ENCODE measurements around the gene NKD2.

NKD2 gene

GRCh38 chr5:1053391-1054017 lies 44.9 kb downstream of the NKD2 start:
- TF ChIP-seq FOXP2 (optimal IDR thresholded peaks at IDR 0.05; ENCODE audit: borderline replicate concordance, extremely low read depth, extremely low read length, insufficient read depth) (no peak), SIN3A (IDR thresholded peaks at IDR 0.05; ENCODE audit: borderline replicate concordance, insufficient read depth, low read length) (no peak), POLR2AphosphoS5 (IDR thresholded peaks at IDR 0.05; ENCODE audit: low read depth, low read length) (no peak), TAF1 (IDR thresholded peaks at IDR 0.05; ENCODE audit: borderline replicate concordance, insufficient read depth, low read length) (no peak)
- TF ChIP-seq, protein P1, sequence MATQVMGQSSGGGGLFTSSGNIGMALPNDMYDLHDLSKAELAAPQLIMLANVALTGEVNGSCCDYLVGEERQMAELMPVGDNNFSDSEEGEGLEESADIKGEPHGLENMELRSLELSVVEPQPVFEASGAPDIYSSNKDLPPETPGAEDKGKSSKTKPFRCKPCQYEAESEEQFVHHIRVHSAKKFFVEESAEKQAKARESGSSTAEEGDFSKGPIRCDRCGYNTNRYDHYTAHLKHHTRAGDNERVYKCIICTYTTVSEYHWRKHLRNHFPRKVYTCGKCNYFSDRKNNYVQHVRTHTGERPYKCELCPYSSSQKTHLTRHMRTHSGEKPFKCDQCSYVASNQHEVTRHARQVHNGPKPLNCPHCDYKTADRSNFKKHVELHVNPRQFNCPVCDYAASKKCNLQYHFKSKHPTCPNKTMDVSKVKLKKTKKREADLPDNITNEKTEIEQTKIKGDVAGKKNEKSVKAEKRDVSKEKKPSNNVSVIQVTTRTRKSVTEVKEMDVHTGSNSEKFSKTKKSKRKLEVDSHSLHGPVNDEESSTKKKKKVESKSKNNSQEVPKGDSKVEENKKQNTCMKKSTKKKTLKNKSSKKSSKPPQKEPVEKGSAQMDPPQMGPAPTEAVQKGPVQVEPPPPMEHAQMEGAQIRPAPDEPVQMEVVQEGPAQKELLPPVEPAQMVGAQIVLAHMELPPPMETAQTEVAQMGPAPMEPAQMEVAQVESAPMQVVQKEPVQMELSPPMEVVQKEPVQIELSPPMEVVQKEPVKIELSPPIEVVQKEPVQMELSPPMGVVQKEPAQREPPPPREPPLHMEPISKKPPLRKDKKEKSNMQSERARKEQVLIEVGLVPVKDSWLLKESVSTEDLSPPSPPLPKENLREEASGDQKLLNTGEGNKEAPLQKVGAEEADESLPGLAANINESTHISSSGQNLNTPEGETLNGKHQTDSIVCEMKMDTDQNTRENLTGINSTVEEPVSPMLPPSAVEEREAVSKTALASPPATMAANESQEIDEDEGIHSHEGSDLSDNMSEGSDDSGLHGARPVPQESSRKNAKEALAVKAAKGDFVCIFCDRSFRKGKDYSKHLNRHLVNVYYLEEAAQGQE (IDR thresholded peaks at IDR 0.05; ENCODE audit: insufficient read depth in 1 of 2, low read depth in 2 of 2, low read length in 2 of 2) = no peak

- TF ChIP-seq FOXP2 (optimal IDR thresholded peaks at IDR 0.05; ENCODE audit: borderline replicate concordance, extremely low read depth, extremely low read length, insufficient read depth) = no peak
- TF ChIP-seq, protein P1 (IDR thresholded peaks at IDR 0.05; ENCODE audit: insufficient read depth in 1 of 2, low read depth in 2 of 2, low read length in 2 of 2) = no peak
Measured at GRCh38 chr5:1054018-1054798, 45.6 kb downstream of the NKD2 start.

DNA sequence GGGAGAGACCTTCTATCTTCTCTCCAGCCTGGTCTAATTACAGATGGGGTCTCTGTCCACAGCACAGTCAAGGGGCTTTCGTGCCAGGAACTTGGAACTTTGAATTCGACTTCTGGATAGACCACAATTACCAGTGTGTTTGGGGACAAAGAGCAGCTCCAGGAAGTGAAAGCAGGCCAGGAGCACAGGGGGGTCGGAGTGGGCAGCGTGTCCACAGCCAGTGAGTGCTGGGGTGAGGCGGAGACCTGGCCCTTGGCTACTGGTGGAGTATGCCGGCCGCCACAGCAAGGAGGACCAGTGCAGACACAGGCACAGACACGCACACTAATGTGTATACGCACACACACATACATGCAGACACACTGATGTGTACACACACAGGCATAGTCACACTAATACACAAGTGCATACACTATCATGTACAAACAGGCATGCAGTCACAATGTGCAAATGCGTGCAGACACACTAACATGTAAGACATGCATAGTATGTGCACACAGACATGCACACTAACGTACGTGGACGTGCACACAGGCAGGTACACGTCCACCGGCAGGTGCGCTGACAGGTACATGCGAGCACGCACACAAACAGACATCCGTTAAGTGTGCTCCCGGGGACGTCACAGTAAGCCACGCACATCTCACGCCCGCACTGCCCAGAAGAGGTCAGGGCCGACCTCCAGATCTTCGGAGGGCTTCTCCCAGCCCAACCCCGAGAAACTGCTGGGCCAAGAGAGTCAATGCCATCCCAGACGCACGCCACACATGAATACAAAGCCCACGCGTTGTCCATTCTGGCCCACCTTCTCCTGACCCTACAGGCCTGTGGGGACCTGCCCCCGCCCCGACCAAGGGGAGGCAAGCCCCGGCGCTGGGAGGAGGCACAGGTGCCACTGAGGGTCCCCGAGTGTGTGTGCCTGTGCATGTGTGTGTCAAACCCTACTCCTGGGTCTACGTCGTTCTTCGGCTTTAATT lies 46.5 kb downstream of the NKD2 start:
- TF ChIP-seq, protein P1 (IDR thresholded peaks at IDR 0.05; ENCODE audit: insufficient read depth in 1 of 2, low read depth in 2 of 2, low read length in 2 of 2) = no peak
- no peak for TF ChIP-seq FOXP2 (optimal IDR thresholded peaks at IDR 0.05; ENCODE audit: borderline replicate concordance, extremely low read depth, extremely low read length, insufficient read depth)
- TF ChIP-seq SIN3A (IDR thresholded peaks at IDR 0.05; ENCODE audit: borderline replicate concordance, insufficient read depth, low read length) = no peak
- TF ChIP-seq TAF1 (IDR thresholded peaks at IDR 0.05; ENCODE audit: borderline replicate concordance, insufficient read depth, low read length) = no peak
- no peak for TF ChIP-seq POLR2AphosphoS5 (IDR thresholded peaks at IDR 0.05; ENCODE audit: low read depth, low read length)

DNA sequence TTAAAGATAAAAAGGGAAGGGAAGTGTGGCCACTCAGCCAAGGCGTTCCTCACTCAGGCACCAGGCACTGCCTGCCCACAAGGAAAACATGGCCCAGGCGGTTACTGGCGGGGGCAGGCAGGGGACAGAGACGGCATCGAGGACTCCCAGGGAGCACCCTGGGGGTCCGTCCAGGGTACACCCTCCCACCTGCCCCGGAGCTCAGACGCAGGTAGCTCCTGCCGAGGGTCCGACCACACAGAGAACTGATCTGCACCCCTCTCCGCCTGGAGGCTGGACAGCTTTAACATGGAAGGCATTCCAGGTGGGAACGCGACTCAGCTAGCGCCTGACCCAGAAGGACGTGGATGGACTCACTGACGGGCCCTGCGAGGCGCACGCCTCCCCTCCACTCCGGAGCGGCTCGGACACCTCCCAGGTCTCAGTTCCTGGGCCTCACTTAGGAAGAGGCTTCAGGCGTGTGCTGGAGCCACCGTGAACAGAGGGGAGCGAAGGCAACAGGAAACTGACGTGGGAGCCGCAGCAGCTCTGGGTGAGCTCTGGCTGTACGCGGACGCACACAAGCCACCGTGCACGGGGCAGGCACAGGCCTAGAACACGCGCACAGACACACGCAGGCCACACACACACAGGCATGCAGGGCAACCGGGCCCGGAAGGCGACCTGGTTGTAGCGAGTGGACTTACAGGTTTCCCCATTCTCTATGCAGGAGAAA lies 47.5 kb downstream of the NKD2 start:
- no peak for TF ChIP-seq TAF1 (IDR thresholded peaks at IDR 0.05; ENCODE audit: borderline replicate concordance, insufficient read depth, low read length)
- TF ChIP-seq FOXP2 (optimal IDR thresholded peaks at IDR 0.05; ENCODE audit: borderline replicate concordance, extremely low read depth, extremely low read length, insufficient read depth) = no peak
- no peak for TF ChIP-seq SIN3A (IDR thresholded peaks at IDR 0.05; ENCODE audit: borderline replicate concordance, insufficient read depth, low read length)
- no peak for TF ChIP-seq POLR2AphosphoS5 (IDR thresholded peaks at IDR 0.05; ENCODE audit: low read depth, low read length)
- TF ChIP-seq, protein P1 (IDR thresholded peaks at IDR 0.05; ENCODE audit: insufficient read depth in 1 of 2, low read depth in 2 of 2, low read length in 2 of 2) = no peak

Data from PFSK-1 (cell line).